Islet of Langerhans (tissue), 1 donor: ENCODE results near the gene ZFPL1.

Source experiments
- FAIRE-seq: peaks from one replicate; lab custom pipeline; 2011; peaks lifted over from hg19 to GRCh38; lab: Jason Lieb, UNC

Gene ZFPL1

GRCh38 chr11:65060913-65061408 is 23.1 kb upstream of the ZFPL1 start:
- FAIRE-seq: no peak

GRCh38 chr11:65063532-65063931 is 20.5 kb upstream of the ZFPL1 start:
- FAIRE-seq: no peak

- FAIRE-seq: no peak
Measured at GRCh38 chr11:65064847-65065240, 19.2 kb upstream of the ZFPL1 start.

GRCh38 chr11:65065851-65066250 is 18.2 kb upstream of the ZFPL1 start:
- FAIRE-seq: no peak

- no peak for FAIRE-seq
Measured at GRCh38 chr11:65066315-65066714, 17.7 kb upstream of the ZFPL1 start.

GRCh38 chr11:65066805-65067291 is 17.2 kb upstream of the ZFPL1 start:
- no peak for FAIRE-seq

GRCh38 chr11:65067446-65067845 is 16.6 kb upstream of the ZFPL1 start:
- no peak for FAIRE-seq

- no peak for FAIRE-seq
Measured at GRCh38 chr11:65069217-65069616, 14.8 kb upstream of the ZFPL1 start.

- no peak for FAIRE-seq
Measured at GRCh38 chr11:65071907-65072630, 12.0 kb upstream of the ZFPL1 start.

GRCh38 chr11:65072631-65072966 is 11.4 kb upstream of the ZFPL1 start:
- FAIRE-seq: no peak

- FAIRE-seq: no peak
Measured at GRCh38 chr11:65077451-65077850, 6.6 kb upstream of the ZFPL1 start.

- no peak for FAIRE-seq
Measured at GRCh38 chr11:65078151-65078550, 5.9 kb upstream of the ZFPL1 start.

GRCh38 chr11:65078786-65079342 is 5.2 kb upstream of the ZFPL1 start:
- FAIRE-seq: no peak

- FAIRE-seq: no peak
Measured at GRCh38 chr11:65083134-65083833, 738 bp upstream of the ZFPL1 start.

- FAIRE-seq: no peak
Measured at GRCh38 chr11:65084598-65085375, 765 bp downstream of the ZFPL1 start.

- no peak for FAIRE-seq
Measured at GRCh38 chr11:65085446-65085845, 1.4 kb downstream of the ZFPL1 start.

- FAIRE-seq: no peak
Measured at GRCh38 chr11:65086809-65087208, 2.8 kb downstream of the ZFPL1 start.

GRCh38 chr11:65087216-65087615 is 3.2 kb downstream of the ZFPL1 start:
- FAIRE-seq: no peak

- FAIRE-seq: no peak
Measured at GRCh38 chr11:65087827-65088226, 3.8 kb downstream of the ZFPL1 start.

- FAIRE-seq: no peak
Measured at GRCh38 chr11:65089621-65090020, 5.6 kb downstream of the ZFPL1 start.

- FAIRE-seq: no peak
Measured at GRCh38 chr11:65090628-65091027, 6.6 kb downstream of the ZFPL1 start.

GRCh38 chr11:65095427-65095826 is 11.4 kb downstream of the ZFPL1 start:
- no peak for FAIRE-seq
